ENCODE results near the gene AIFM2.
"Not testable (repeated sequence)": the region's sequence is repeated elsewhere in the genome, so short reads cannot be mapped to it uniquely, and the experiment has no call there.

AIFM2 gene

GRCh38 chr10:70121281-70121949, 11.2 kb downstream of the AIFM2 start:
- DNase-seq (ENCODE audit: low spot score): no peak

- DNase-seq (ENCODE audit: low spot score): no peak
These were observed 12.2 kb downstream of the AIFM2 start for GRCh38 chr10:70120417-70120816.

GRCh38 chr10:70119623-70120022, 13.0 kb downstream of the AIFM2 start:
- DNase-seq (ENCODE audit: low spot score): no peak

- no peak for DNase-seq (ENCODE audit: low spot score)
These were observed 13.4 kb downstream of the AIFM2 start for GRCh38 chr10:70119197-70119596.

- DNase-seq (ENCODE audit: low spot score): no peak
These were observed 14.4 kb downstream of the AIFM2 start for GRCh38 chr10:70118196-70118595.

GRCh38 chr10:70117646-70118045, 15.0 kb downstream of the AIFM2 start:
- no peak for DNase-seq (ENCODE audit: low spot score)

GRCh38 chr10:70115948-70116682, 16.5 kb downstream of the AIFM2 start:
- DNase-seq (ENCODE audit: low spot score): peak; percentile 59

- no peak for DNase-seq (ENCODE audit: low spot score)
These were observed 17.7 kb downstream of the AIFM2 start for GRCh38 chr10:70114902-70115301.

GRCh38 chr10:70112071-70112470, 20.6 kb downstream of the AIFM2 start:
- no peak for DNase-seq (ENCODE audit: low spot score)

GRCh38 chr10:70111496-70111895, 21.1 kb downstream of the AIFM2 start:
- no peak for DNase-seq (ENCODE audit: low spot score)

- no peak for DNase-seq (ENCODE audit: low spot score)
These were observed 23.4 kb downstream of the AIFM2 start for GRCh38 chr10:70109064-70109729.

GRCh38 chr10:70106958-70107791, 25.4 kb downstream of the AIFM2 start:
- peak; percentile 49 for DNase-seq (ENCODE audit: low spot score)

- no peak for DNase-seq (ENCODE audit: low spot score)
These were observed 31.0 kb downstream of the AIFM2 start for GRCh38 chr10:70101668-70102067.

- DNase-seq (ENCODE audit: low spot score): not testable (repeated sequence)
These were observed 31.5 kb downstream of the AIFM2 start for GRCh38 chr10:70101068-70101562.

GRCh38 chr10:70098271-70098670, 34.4 kb downstream of the AIFM2 start:
- DNase-seq (ENCODE audit: low spot score): no peak

- no peak for DNase-seq (ENCODE audit: low spot score)
These were observed 35.2 kb downstream of the AIFM2 start for GRCh38 chr10:70097459-70097858.

GRCh38 chr10:70096705-70097420, 35.8 kb downstream of the AIFM2 start:
- DNase-seq (ENCODE audit: low spot score): no peak

- DNase-seq (ENCODE audit: low spot score): no peak
These were observed 36.5 kb downstream of the AIFM2 start for GRCh38 chr10:70096016-70096704.

GRCh38 chr10:70094250-70094649, 38.4 kb downstream of the AIFM2 start:
- DNase-seq (ENCODE audit: low spot score): no peak

- no peak for DNase-seq (ENCODE audit: low spot score)
These were observed 39.2 kb downstream of the AIFM2 start for GRCh38 chr10:70093335-70093944.

All from D341Med (cell line).